HepG2 (cell line): ENCODE results near the gene E2F1. TPM values are rescaled to one million over a fixed set of nuclear protein-coding genes. Genes with fewer than 3 reads are reported as not detected.

ENCODE experiments used
- AKAP8 ChIP-seq: sonication (generic); formaldehyde crosslinking; IDR thresholded peaks from 2 replicates; pipeline ENCODE4 v1.5.1; 2020; ENCODE audit warnings: mild to moderate bottlenecking, missing genetic modification reagents
- BCL6 ChIP-seq: IDR thresholded peaks from 2 replicates; pipeline ENCODE4 v1.6.1; 2016; ENCODE audit warnings: missing genetic modification reagents, missing compliant biosample characterization
- BHLHE40 ChIP-seq: IDR thresholded peaks from 2 replicates; pipeline ENCODE4 v1.6.1; 2011; ENCODE audit warnings: low read length, improper control_type of control experiment
- FOXJ3 ChIP-seq: sonication (generic); formaldehyde crosslinking; IDR thresholded peaks from 2 replicates; pipeline ENCODE4 v1.4.0; 2020; ENCODE audit warnings: missing genetic modification reagents, mild to moderate bottlenecking, borderline replicate concordance
- FOXM1 ChIP-seq: sonication (generic); formaldehyde crosslinking; IDR thresholded peaks from 2 replicates; pipeline ENCODE4 v1.5.0; 2020; ENCODE audit warnings: missing genetic modification reagents
- GTF3A ChIP-seq: sonication (generic); formaldehyde crosslinking; conservative IDR thresholded peaks from 2 replicates; pipeline ENCODE4 v1.4.0; 2020; ENCODE audit warnings: mild to moderate bottlenecking, missing genetic modification reagents
- HCFC1 ChIP-seq: fragments of 150-350 bp; IDR thresholded peaks from 2 replicates; pipeline ENCODE4 v1.6.1; 2014; ENCODE audit warnings: low read depth, low read length
- HOXA9 ChIP-seq: sonication (generic); formaldehyde crosslinking; IDR thresholded peaks from 2 replicates; pipeline ENCODE4 v1.8.1; 2022; ENCODE audit warnings: missing genetic modification reagents, mild to moderate bottlenecking, moderate library complexity, borderline replicate concordance
- PRMT3 ChIP-seq: sonication (generic); formaldehyde crosslinking; IDR thresholded peaks from 2 replicates; pipeline ENCODE4 v1.8.1; 2022; ENCODE audit warnings: low read depth, mild to moderate bottlenecking, moderate library complexity, missing genetic modification reagents, borderline replicate concordance
- SMAD9 ChIP-seq: sonication (generic); formaldehyde crosslinking; IDR thresholded peaks from 2 replicates; pipeline ENCODE4 v1.5.1; 2020; ENCODE audit warnings: mild to moderate bottlenecking, missing genetic modification reagents
- SNAPC2 ChIP-seq: sonication (generic); formaldehyde crosslinking; IDR thresholded peaks from 2 replicates; pipeline ENCODE4 v1.8.1; 2022; ENCODE audit warnings: mild to moderate bottlenecking, missing genetic modification reagents
- YEATS4 ChIP-seq: sonication (generic); formaldehyde crosslinking; IDR thresholded peaks from 2 replicates; pipeline ENCODE4 v1.4.0; 2020; ENCODE audit warnings: missing genetic modification reagents, borderline replicate concordance
- ZNF3 ChIP-seq: IDR thresholded peaks from 2 replicates; pipeline ENCODE4 v1.7.0; 2017; ENCODE audit warnings: inconsistent platforms
- ZNF331 ChIP-seq: sonication (generic); formaldehyde crosslinking; IDR thresholded peaks from 2 replicates; pipeline ENCODE4 v1.4.0; 2020; ENCODE audit warnings: missing genetic modification reagents
- polyA plus RNA-seq, 8 experiments: library from polyadenylated mRNA; depleted of rRNA in 3 of 8; stranded (reverse) in 7 of 8; unstranded in 1 of 8; fragments of >200 nt; fragmentation: Illumina TruSeq in 4 of 8; extraction: Trizol in 4 of 8; gene quantifications; 2 replicates each; pipeline versions ENCODE4 v1.2.1 to v1.2.3, GENCODE V29; 2011 to 2016; ENCODE audit warnings: low read depth in 4 of 8, missing spikeins in 1 of 8, mixed read lengths in 1 of 8; ENCODE audit not compliant: insufficient read depth in 1 of 8
- total RNA-seq, 5 experiments: library from RNA; depleted of rRNA; stranded (reverse); fragments of >200 nt; fragmentation: Illumina TruSeq; extraction: Trizol; gene quantifications; 2 replicates each; pipeline ENCODE4 v1.2.3, GENCODE V29; 2016; ENCODE audit warnings: low read depth in 1 of 5
- TF ChIP-seq, protein P1 (sequence below): fragments of 450-650 bp; IDR thresholded peaks from 2 replicates; pipeline ENCODE4 v1.6.1; 2017
- TF ChIP-seq, protein P2 (sequence below): sonication (generic); formaldehyde crosslinking; IDR thresholded peaks from 2 replicates; pipeline ENCODE4 v1.8.0; 2022; ENCODE audit warnings: mild to moderate bottlenecking, missing genetic modification reagents; ENCODE audit not compliant: insufficient replicate concordance
- TF ChIP-seq, protein P3 (sequence below): sonication (generic); formaldehyde crosslinking; IDR thresholded peaks from 2 replicates; pipeline ENCODE4 v1.9.0; 2021; ENCODE audit warnings: missing genetic modification reagents, borderline replicate concordance
- TF ChIP-seq, protein P4 (sequence below): sonication (generic); formaldehyde crosslinking; IDR thresholded peaks from 2 replicates; pipeline ENCODE4 v1.4.0; 2020; ENCODE audit warnings: missing genetic modification reagents
- TF ChIP-seq, protein P5 (sequence below): sonication (generic); formaldehyde crosslinking; IDR thresholded peaks from 2 replicates; pipeline ENCODE4 v1.5.0; 2020; ENCODE audit warnings: missing genetic modification reagents

The E2F1 gene
- total and polyA plus RNA-seq, 2 of the 13 experiments (the other 11 are each of a cell fraction or from before 2014, with no cell fraction given), result 25.5 to 39.4 TPM

DNA sequence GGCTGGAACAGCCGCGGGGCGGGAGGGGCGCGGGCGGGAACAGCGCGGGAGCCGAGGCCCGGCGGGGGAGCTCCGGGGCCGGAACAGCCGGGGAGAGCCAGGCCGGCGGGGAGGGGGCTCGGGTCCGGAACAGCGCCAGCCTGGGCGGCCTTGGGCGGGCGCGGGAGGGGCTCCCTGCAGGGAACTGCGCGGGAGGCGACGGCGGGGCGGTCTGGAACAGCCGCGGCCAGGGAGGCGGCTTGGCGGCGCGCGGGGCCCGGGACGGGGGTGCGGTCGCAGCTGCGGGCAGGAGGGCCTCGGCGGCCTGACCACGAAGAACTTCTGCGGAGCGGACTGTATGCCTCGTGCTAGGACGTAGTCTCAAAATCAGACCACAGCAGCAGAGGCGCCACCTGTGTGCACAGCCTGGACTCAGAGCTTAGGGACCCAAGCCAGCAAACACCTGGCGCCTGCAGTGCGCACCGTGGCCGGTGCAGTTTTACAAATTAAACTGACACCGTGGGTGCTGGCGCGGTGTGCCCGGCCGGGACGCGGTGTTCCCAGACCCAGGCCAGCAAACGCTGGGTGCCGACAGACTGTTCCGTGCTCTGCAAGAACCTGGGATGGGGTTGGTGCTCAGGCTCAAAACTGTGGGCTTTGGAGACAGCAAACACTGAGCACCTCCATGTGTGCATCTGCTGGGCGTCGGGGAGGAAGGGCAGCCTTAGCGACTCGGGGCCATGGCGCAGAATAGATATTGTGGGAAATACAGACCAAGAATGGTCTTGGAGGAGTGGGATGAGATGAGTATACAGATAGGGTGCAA, 46.2 kb upstream of the E2F1 start (continued):
- peak; percentile 37; the same call in 1 of the 2 replicates for TF ChIP-seq PRMT3 (CRISPR knock-in tag)
- TF ChIP-seq ZNF331 (CRISPR knock-in tag), result peak; percentile 81
- no peak for TF ChIP-seq SMAD9
- peak; percentile 97 for TF ChIP-seq YEATS4 (CRISPR knock-in tag)
- peak; percentile 57; the same call in 1 of the 2 replicates for TF ChIP-seq HOXA9 (CRISPR knock-in tag)
- TF ChIP-seq, protein P1, sequence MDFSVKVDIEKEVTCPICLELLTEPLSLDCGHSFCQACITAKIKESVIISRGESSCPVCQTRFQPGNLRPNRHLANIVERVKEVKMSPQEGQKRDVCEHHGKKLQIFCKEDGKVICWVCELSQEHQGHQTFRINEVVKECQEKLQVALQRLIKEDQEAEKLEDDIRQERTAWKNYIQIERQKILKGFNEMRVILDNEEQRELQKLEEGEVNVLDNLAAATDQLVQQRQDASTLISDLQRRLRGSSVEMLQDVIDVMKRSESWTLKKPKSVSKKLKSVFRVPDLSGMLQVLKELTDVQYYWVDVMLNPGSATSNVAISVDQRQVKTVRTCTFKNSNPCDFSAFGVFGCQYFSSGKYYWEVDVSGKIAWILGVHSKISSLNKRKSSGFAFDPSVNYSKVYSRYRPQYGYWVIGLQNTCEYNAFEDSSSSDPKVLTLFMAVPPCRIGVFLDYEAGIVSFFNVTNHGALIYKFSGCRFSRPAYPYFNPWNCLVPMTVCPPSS, result no peak
- no peak for TF ChIP-seq FOXJ3 (CRISPR knock-in tag)
- TF ChIP-seq BCL6, result peak; percentile 12; the same call in 1 of the 2 replicates
- peak; percentile 70 for TF ChIP-seq ZNF3 (CRISPR knock-in tag)
- TF ChIP-seq, protein P2, sequence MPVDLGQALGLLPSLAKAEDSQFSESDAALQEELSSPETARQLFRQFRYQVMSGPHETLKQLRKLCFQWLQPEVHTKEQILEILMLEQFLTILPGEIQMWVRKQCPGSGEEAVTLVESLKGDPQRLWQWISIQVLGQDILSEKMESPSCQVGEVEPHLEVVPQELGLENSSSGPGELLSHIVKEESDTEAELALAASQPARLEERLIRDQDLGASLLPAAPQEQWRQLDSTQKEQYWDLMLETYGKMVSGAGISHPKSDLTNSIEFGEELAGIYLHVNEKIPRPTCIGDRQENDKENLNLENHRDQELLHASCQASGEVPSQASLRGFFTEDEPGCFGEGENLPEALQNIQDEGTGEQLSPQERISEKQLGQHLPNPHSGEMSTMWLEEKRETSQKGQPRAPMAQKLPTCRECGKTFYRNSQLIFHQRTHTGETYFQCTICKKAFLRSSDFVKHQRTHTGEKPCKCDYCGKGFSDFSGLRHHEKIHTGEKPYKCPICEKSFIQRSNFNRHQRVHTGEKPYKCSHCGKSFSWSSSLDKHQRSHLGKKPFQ (CRISPR knock-in tag), result peak; percentile 33
- TF ChIP-seq, protein P3, sequence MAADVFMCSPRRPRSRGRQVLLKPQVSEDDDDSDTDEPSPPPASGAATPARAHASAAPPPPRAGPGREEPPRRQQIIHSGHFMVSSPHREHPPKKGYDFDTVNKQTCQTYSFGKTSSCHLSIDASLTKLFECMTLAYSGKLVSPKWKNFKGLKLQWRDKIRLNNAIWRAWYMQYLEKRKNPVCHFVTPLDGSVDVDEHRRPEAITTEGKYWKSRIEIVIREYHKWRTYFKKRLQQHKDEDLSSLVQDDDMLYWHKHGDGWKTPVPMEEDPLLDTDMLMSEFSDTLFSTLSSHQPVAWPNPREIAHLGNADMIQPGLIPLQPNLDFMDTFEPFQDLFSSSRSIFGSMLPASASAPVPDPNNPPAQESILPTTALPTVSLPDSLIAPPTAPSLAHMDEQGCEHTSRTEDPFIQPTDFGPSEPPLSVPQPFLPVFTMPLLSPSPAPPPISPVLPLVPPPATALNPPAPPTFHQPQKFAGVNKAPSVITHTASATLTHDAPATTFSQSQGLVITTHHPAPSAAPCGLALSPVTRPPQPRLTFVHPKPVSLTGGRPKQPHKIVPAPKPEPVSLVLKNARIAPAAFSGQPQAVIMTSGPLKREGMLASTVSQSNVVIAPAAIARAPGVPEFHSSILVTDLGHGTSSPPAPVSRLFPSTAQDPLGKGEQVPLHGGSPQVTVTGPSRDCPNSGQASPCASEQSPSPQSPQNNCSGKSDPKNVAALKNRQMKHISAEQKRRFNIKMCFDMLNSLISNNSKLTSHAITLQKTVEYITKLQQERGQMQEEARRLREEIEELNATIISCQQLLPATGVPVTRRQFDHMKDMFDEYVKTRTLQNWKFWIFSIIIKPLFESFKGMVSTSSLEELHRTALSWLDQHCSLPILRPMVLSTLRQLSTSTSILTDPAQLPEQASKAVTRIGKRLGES (CRISPR knock-in tag), result no peak
- TF ChIP-seq, protein P4, sequence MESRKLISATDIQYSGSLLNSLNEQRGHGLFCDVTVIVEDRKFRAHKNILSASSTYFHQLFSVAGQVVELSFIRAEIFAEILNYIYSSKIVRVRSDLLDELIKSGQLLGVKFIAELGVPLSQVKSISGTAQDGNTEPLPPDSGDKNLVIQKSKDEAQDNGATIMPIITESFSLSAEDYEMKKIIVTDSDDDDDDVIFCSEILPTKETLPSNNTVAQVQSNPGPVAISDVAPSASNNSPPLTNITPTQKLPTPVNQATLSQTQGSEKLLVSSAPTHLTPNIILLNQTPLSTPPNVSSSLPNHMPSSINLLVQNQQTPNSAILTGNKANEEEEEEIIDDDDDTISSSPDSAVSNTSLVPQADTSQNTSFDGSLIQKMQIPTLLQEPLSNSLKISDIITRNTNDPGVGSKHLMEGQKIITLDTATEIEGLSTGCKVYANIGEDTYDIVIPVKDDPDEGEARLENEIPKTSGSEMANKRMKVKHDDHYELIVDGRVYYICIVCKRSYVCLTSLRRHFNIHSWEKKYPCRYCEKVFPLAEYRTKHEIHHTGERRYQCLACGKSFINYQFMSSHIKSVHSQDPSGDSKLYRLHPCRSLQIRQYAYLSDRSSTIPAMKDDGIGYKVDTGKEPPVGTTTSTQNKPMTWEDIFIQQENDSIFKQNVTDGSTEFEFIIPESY, result no peak; the same call in 1 of the 2 replicates
- 0 out of 2 replicates have a peak, but pooled peaks have one; percentile 3 for TF ChIP-seq HCFC1
- TF ChIP-seq SNAPC2 (CRISPR knock-in tag), result peak; percentile 63
- no peak; the same call in 1 of the 2 replicates for TF ChIP-seq GTF3A (CRISPR knock-in tag)
- TF ChIP-seq, protein P5, sequence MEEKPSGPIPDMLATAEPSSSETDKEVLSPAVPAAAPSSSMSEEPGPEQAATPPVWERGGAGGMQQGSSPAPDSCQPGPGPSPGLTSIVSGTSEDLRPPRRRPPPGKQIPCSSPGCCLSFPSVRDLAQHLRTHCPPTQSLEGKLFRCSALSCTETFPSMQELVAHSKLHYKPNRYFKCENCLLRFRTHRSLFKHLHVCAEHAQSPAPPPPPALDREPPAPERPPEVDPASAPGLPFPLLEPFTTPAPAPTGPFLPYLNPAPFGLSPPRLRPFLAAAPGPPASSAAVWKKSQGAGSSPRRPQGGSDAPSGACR (CRISPR knock-in tag), result peak; percentile 55
- 0 out of 2 replicates have a peak, but pooled peaks have one; percentile 16 for TF ChIP-seq BHLHE40
- no peak for TF ChIP-seq AKAP8 (CRISPR knock-in tag)
- no peak for TF ChIP-seq FOXM1 (CRISPR knock-in tag)
